ENCODE measurements around the gene SH2D2A. TPM values are rescaled to one million over a fixed set of nuclear protein-coding genes. Genes with fewer than 3 reads are reported as not detected.

The SH2D2A gene
- total and polyA plus RNA-seq, 4 donors: 1.1 to 3.0 (median 2.0) TPM

GRCh38 chr1:156833603-156834002 lies 17.0 kb upstream of the SH2D2A start:
- H3K9me3 ChIP-seq (ENCODE audit: control insufficient read depth in 4 of 4, insufficient read depth in 3 of 4, low read length in 3 of 4): no peaks in the 10 kb centered on the region
- TF ChIP-seq CTCF (IDR thresholded peaks at IDR 0.05; ENCODE audit: control extremely low read depth, extremely low read depth): no peak
- WGBS, 2 donors: 52 to 60% methylated on average over 2 of the region's 2 CpGs
- DNase-seq (no peak), ATAC-seq (ENCODE audit: insufficient read depth, low FRiP score) (no peak)
- no peaks in the 10 kb centered on the region for H3K36me3 ChIP-seq (ENCODE audit: control insufficient read depth in 4 of 4, insufficient read depth in 4 of 4, low read length in 4 of 4)
- no peaks in the 10 kb centered on the region for H3K4me1 ChIP-seq (ENCODE audit: control insufficient read depth in 5 of 5, insufficient read depth in 5 of 5, low read length in 5 of 5)
- peaks cover 0 to 31% (median 27%) of the 10 kb centered on the region in 3 donors for H3K27me3 ChIP-seq (ENCODE audit: control insufficient read depth in 3 of 3, insufficient read depth in 3 of 3, low read length in 2 of 3)
- no peak overlapping the region for H3K9ac ChIP-seq (ENCODE audit: insufficient read depth in 1 of 2, low read length in 2 of 2)
- no peak overlapping the region for H3K27ac ChIP-seq (ENCODE audit: low read depth in 1 of 2, low read length in 1 of 2)
- no peak overlapping the region for H3K4me3 ChIP-seq

GRCh38 chr1:156832434-156832833 lies 15.8 kb upstream of the SH2D2A start:
- no peak for TF ChIP-seq CTCF (IDR thresholded peaks at IDR 0.05; ENCODE audit: control extremely low read depth, extremely low read depth)
- H3K9me3 ChIP-seq (ENCODE audit: control insufficient read depth in 4 of 4, insufficient read depth in 3 of 4, low read length in 3 of 4): no peaks in the 10 kb centered on the region
- H3K27ac ChIP-seq (ENCODE audit: low read depth in 1 of 2, low read length in 1 of 2): no peak overlapping the region
- no peaks in the 10 kb centered on the region for H3K4me1 ChIP-seq (ENCODE audit: control insufficient read depth in 5 of 5, insufficient read depth in 5 of 5, low read length in 5 of 5)
- no peaks in the 10 kb centered on the region for H3K36me3 ChIP-seq (ENCODE audit: control insufficient read depth in 4 of 4, insufficient read depth in 4 of 4, low read length in 4 of 4)
- no peak overlapping the region for H3K4me3 ChIP-seq
- H3K9ac ChIP-seq (ENCODE audit: insufficient read depth in 1 of 2, low read length in 2 of 2): no peak overlapping the region
- DNase-seq (no peak), ATAC-seq (ENCODE audit: insufficient read depth, low FRiP score) (no peak)
- peaks cover 0 to 31% (median 27%) of the 10 kb centered on the region in 3 donors for H3K27me3 ChIP-seq (ENCODE audit: control insufficient read depth in 3 of 3, insufficient read depth in 3 of 3, low read length in 2 of 3)
- 71 to 76% methylated on average over 5 of the region's 5 CpGs for WGBS, 2 donors

- Histone ChIP-seq H3K36me3 (ENCODE audit: control insufficient read depth in 4 of 4, insufficient read depth in 4 of 4, low read length in 4 of 4) (no peaks in the 10 kb centered on the region), H3K9ac (ENCODE audit: insufficient read depth in 1 of 2, low read length in 2 of 2) (no peak overlapping the region), H3K9me3 (ENCODE audit: control insufficient read depth in 4 of 4, insufficient read depth in 3 of 4, low read length in 3 of 4) (no peaks in the 10 kb centered on the region), H3K4me3 (no peak overlapping the region), H3K27me3 (ENCODE audit: control insufficient read depth in 3 of 3, insufficient read depth in 3 of 3, low read length in 2 of 3) (peaks cover 0 to 17% (median 13%) of the 10 kb centered on the region in 3 donors), H3K27ac (ENCODE audit: low read depth in 1 of 2, low read length in 1 of 2) (no peak overlapping the region), H3K4me1 (ENCODE audit: control insufficient read depth in 5 of 5, insufficient read depth in 5 of 5, low read length in 5 of 5) (no peaks in the 10 kb centered on the region)
- no peak for TF ChIP-seq CTCF (IDR thresholded peaks at IDR 0.05; ENCODE audit: control extremely low read depth, extremely low read depth)
- 63 to 65% methylated on average over 18 of the region's 18 CpGs for WGBS, 2 donors
- DNase-seq: no peak
- ATAC-seq (ENCODE audit: insufficient read depth, low FRiP score): no peak
Observed at GRCh38 chr1:156828400-156829124, 11.9 kb upstream of the SH2D2A start.

All from lung (tissue), 12 donors.